Epithelial cell of proximal tubule (primary cell): ENCODE measurements around the gene SFXN5. TPM values are rescaled to one million over a fixed set of nuclear protein-coding genes. Genes with fewer than 3 reads are reported as not detected.

Experiments used
- DNase-seq: peaks from one replicate; pipeline ENCODE4 v3.0.0-alpha.2; 2011; ENCODE audit warnings: low read depth
- H3K4me3 ChIP-seq: 2 replicates; pipeline ENCODE4 v1.5.1; 2011; ENCODE audit warnings: low read depth, mild to moderate bottlenecking, low read length
- total RNA-seq: library from RNA; depleted of rRNA; stranded (reverse); fragments of >200 nt; gene quantifications from 2 replicates; pipeline ENCODE4 v1.2.3, GENCODE V29; 2015
- TF ChIP-seq, protein P1 (sequence below): conservative IDR thresholded peaks from 2 replicates; pipeline ENCODE4 v1.5.1; 2012; ENCODE audit warnings: low read depth, mild to moderate bottlenecking, low read length

The SFXN5 gene
- total RNA-seq, 1 donor from 2014 or later = 8.4 TPM

DNA sequence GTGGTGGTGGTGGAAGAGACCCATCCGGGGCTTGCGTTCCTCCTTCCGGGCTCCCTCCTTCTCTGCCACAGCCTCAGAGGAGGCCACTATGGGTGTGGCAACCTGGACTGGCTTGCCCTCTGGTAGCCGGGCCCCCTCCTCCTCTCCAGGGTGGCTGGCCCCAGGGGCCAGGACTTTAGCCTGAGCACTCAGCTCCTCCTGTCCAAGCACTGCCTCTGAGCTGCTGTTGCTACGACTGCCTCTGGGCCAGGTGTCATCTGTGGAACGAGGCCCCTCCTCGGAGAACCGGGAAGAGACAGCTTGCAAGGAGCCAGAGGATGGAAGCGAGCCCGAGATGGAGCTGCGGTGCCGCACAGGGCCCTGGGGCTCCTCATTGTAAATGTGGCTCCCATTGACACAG, 16.7 kb upstream of the SFXN5 start:
- TF ChIP-seq, protein P1, sequence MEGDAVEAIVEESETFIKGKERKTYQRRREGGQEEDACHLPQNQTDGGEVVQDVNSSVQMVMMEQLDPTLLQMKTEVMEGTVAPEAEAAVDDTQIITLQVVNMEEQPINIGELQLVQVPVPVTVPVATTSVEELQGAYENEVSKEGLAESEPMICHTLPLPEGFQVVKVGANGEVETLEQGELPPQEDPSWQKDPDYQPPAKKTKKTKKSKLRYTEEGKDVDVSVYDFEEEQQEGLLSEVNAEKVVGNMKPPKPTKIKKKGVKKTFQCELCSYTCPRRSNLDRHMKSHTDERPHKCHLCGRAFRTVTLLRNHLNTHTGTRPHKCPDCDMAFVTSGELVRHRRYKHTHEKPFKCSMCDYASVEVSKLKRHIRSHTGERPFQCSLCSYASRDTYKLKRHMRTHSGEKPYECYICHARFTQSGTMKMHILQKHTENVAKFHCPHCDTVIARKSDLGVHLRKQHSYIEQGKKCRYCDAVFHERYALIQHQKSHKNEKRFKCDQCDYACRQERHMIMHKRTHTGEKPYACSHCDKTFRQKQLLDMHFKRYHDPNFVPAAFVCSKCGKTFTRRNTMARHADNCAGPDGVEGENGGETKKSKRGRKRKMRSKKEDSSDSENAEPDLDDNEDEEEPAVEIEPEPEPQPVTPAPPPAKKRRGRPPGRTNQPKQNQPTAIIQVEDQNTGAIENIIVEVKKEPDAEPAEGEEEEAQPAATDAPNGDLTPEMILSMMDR = no peak
- no peak for DNase-seq
- no peak overlapping the region for H3K4me3 ChIP-seq

GRCh38 chr2:73087311-73087710, 15.8 kb upstream of the SFXN5 start:
- DNase-seq = no peak
- TF ChIP-seq, protein P1 = no peak
- no peak overlapping the region for H3K4me3 ChIP-seq

- no peak for DNase-seq
- TF ChIP-seq, protein P1 = peak; percentile 94
- H3K4me3 ChIP-seq = no peak overlapping the region
These were observed 14.2 kb upstream of the SFXN5 start for GRCh38 chr2:73085691-73086090.

DNA sequence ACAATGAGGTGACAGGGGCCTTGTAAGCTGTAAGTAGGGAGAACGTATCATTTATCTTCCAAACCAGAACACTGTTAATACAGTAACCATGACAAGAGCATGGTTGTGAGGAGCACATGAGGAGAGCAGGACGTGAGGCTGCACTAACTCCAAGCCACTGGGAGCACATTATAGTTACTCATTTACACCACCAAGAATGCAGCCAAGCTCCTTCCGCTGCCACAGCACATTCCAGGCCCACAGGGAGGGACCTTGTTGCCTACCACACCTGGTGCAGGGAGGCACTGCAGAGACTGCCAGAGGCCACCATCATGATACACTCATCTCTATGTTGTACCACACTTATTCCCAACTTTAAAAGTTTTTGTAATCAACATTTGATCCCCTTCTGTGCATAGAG, 13.5 kb upstream of the SFXN5 start:
- TF ChIP-seq, protein P1 = no peak
- H3K4me3 ChIP-seq = no peak overlapping the region
- peak; percentile 65 for DNase-seq

- TF ChIP-seq, protein P1 = no peak
- no peak overlapping the region for H3K4me3 ChIP-seq
- DNase-seq = no peak
These were observed 12.6 kb upstream of the SFXN5 start for GRCh38 chr2:73083886-73084800.

- TF ChIP-seq, protein P1 = no peak
- DNase-seq = no peak
- H3K4me3 ChIP-seq = no peak overlapping the region
These were observed 11.3 kb upstream of the SFXN5 start for GRCh38 chr2:73082523-73083410.
